ENCODE results near the gene TMEM255B.
"Not testable (repeated sequence)": the region's sequence is repeated elsewhere in the genome, so short reads cannot be mapped to it uniquely, and the experiment has no call there.

The TMEM255B gene

GRCh38 chr13:113750554-113751399 is 8.2 kb upstream of the TMEM255B start:
- H3K4me3 ChIP-seq (ENCODE audit: low read depth, low read length): no peak overlapping the region
- TF ChIP-seq CTCF (IDR thresholded peaks at IDR 0.05; ENCODE audit: control insufficient read depth, extremely low read depth, insufficient read depth): no peak
- DNase-seq (ENCODE audit: low read depth): no peak

GRCh38 chr13:113751491-113751890 is 7.5 kb upstream of the TMEM255B start:
- no peak for TF ChIP-seq CTCF (IDR thresholded peaks at IDR 0.05; ENCODE audit: control insufficient read depth, extremely low read depth, insufficient read depth)
- DNase-seq (ENCODE audit: low read depth): no peak

GRCh38 chr13:113752211-113752986 is 6.6 kb upstream of the TMEM255B start:
- H3K4me3 ChIP-seq (ENCODE audit: low read depth, low read length); DNase-seq (ENCODE audit: low read depth): not testable (repeated sequence)

More at GRCh38 chr13:113751491-113751890, 7.5 kb upstream of the TMEM255B start:
- no peak overlapping the region for H3K4me3 ChIP-seq (ENCODE audit: low read depth, low read length)

- DNase-seq (ENCODE audit: low read depth): no peak
- no peak overlapping the region for H3K4me3 ChIP-seq (ENCODE audit: low read depth, low read length)
- TF ChIP-seq CTCF (IDR thresholded peaks at IDR 0.05; ENCODE audit: control insufficient read depth, extremely low read depth, insufficient read depth): no peak
Measured at GRCh38 chr13:113753171-113753570, 5.9 kb upstream of the TMEM255B start.

- no peak overlapping the region for H3K4me3 ChIP-seq (ENCODE audit: low read depth, low read length)
- DNase-seq (ENCODE audit: low read depth): no peak
- no peak for TF ChIP-seq CTCF (IDR thresholded peaks at IDR 0.05; ENCODE audit: control insufficient read depth, extremely low read depth, insufficient read depth)
Measured at GRCh38 chr13:113754242-113754641, 4.8 kb upstream of the TMEM255B start.

- H3K4me3 ChIP-seq (ENCODE audit: low read depth, low read length): no peak overlapping the region
- TF ChIP-seq CTCF (IDR thresholded peaks at IDR 0.05; ENCODE audit: control insufficient read depth, extremely low read depth, insufficient read depth): no peak
- no peak for DNase-seq (ENCODE audit: low read depth)
Measured at GRCh38 chr13:113754691-113755090, 4.3 kb upstream of the TMEM255B start.

GRCh38 chr13:113756441-113757097 is 2.5 kb upstream of the TMEM255B start:
- no peak for DNase-seq (ENCODE audit: low read depth)
- no peak for TF ChIP-seq CTCF (IDR thresholded peaks at IDR 0.05; ENCODE audit: control insufficient read depth, extremely low read depth, insufficient read depth)
- no peak overlapping the region for H3K4me3 ChIP-seq (ENCODE audit: low read depth, low read length)

Measured in LNCaP clone FGC (cell line).